ENCODE measurements around the gene ITGB6. TPM values are rescaled to one million over a fixed set of nuclear protein-coding genes. Genes with fewer than 3 reads are reported as not detected.

The ITGB6 gene
- total RNA-seq, 1 donor from 2014 or later, result 2.0 TPM

DNA sequence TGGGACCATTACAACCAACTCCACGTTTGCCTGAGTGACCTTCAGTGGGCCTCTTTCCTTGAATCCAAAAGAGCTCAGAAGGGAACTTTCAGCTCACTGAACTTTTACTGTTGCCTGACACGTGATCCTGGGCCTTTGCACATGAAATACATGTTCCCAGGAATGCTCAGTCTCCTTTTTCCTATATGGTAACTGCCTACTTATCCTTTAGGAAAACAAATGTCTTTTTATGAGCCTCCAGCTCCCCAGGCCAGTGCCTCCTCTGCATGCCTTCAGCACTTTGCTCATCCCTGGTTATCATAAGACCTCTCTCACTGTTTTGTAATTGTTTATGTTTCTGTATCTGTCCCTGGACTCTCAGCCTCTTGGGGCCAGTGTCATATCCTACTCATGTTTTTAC is 142.7 kb downstream of the ITGB6 start:
- Mint-ChIP-seq H3K9me3 (ENCODE audit: low read depth) (no peaks in the 10 kb centered on the region), H3K4me3 (ENCODE audit: unreplicated experiment) (no peak overlapping the region), H3K4me1 (ENCODE audit: low read depth) (peaks cover 70% of the 10 kb centered on the region), H3K27ac (ENCODE audit: unreplicated experiment) (no peak overlapping the region), H3K36me3 (ENCODE audit: low read depth) (peaks cover 6% of the 10 kb centered on the region), H3K27me3 (ENCODE audit: low read depth) (no peaks in the 10 kb centered on the region)
- TF ChIP-seq, protein P1, sequence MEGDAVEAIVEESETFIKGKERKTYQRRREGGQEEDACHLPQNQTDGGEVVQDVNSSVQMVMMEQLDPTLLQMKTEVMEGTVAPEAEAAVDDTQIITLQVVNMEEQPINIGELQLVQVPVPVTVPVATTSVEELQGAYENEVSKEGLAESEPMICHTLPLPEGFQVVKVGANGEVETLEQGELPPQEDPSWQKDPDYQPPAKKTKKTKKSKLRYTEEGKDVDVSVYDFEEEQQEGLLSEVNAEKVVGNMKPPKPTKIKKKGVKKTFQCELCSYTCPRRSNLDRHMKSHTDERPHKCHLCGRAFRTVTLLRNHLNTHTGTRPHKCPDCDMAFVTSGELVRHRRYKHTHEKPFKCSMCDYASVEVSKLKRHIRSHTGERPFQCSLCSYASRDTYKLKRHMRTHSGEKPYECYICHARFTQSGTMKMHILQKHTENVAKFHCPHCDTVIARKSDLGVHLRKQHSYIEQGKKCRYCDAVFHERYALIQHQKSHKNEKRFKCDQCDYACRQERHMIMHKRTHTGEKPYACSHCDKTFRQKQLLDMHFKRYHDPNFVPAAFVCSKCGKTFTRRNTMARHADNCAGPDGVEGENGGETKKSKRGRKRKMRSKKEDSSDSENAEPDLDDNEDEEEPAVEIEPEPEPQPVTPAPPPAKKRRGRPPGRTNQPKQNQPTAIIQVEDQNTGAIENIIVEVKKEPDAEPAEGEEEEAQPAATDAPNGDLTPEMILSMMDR (IDR thresholded peaks at IDR 0.05), result no peak
- no peak for DNase-seq (ENCODE audit: low spot score)

DNA sequence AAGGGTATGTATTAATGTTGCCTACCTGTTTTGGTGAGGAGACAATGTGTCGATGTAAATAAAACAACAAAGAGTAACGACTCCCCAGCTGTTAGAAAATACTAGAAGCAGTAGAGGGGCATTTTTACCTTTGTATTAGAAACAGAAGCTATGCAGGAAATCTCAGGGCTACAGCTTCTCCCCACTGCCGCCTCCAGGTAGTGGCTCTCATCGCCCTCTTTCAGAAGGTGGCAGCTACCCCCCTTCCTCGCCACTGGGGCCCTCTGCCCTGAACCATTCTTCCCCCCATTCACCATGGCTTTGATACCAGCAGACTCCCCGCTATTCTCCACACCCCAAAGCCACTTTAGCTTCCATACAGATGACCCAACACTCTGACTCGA is 144.4 kb downstream of the ITGB6 start:
- Mint-ChIP-seq H3K36me3 (ENCODE audit: low read depth) (peaks cover 6% of the 10 kb centered on the region), H3K27ac (ENCODE audit: unreplicated experiment) (no peak overlapping the region), H3K9me3 (ENCODE audit: low read depth) (no peaks in the 10 kb centered on the region), H3K4me1 (ENCODE audit: low read depth) (peaks cover 77% of the 10 kb centered on the region), H3K27me3 (ENCODE audit: low read depth) (no peaks in the 10 kb centered on the region), H3K4me3 (ENCODE audit: unreplicated experiment) (no peak overlapping the region)
- TF ChIP-seq, protein P1 (IDR thresholded peaks at IDR 0.05), result no peak
- DNase-seq (ENCODE audit: low spot score), result no peak

DNA sequence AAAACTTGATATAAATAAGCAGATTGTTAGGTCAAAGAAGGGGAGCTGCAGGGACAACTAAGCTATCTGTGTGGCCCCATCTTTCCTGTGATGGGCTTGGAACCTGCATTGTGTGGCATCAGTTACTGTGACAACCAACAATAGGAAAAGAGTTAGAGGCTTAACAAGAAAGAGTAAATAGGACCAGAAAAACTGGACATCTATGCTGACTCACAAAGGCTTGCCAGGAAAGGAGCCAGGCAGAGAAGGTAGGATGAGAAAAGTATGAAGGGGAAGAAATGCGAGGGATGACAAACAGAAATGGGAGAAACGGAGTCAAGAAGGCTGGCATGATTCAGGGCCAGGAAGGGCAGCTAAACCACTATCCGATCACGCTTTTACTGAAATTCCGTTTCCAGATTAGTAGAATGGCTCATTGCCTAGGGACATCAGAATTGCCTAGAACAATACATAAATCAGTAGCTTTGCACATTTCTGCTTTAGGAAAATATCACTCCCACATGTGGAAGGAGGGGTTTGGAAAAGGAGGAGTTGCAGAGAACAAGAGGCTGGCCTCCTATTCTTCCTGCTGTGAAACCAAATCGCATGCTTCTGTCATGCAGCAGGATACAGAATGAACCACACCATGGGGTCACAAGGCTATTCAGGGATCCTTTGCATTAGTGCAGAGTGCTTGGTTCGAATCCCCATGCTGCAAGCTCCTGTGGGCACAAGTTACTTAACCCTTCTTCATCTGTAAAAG is 144.9 kb downstream of the ITGB6 start:
- TF ChIP-seq, protein P1 (IDR thresholded peaks at IDR 0.05), result no peak
- Mint-ChIP-seq H3K4me1 (ENCODE audit: low read depth) (peaks cover 75% of the 10 kb centered on the region), H3K27me3 (ENCODE audit: low read depth) (no peaks in the 10 kb centered on the region), H3K36me3 (ENCODE audit: low read depth) (peaks cover 6% of the 10 kb centered on the region), H3K9me3 (ENCODE audit: low read depth) (no peaks in the 10 kb centered on the region), H3K27ac (ENCODE audit: unreplicated experiment) (peak overlapping the region; percentile 52), H3K4me3 (ENCODE audit: unreplicated experiment) (no peak overlapping the region)
- DNase-seq (ENCODE audit: low spot score), result no peak

DNA sequence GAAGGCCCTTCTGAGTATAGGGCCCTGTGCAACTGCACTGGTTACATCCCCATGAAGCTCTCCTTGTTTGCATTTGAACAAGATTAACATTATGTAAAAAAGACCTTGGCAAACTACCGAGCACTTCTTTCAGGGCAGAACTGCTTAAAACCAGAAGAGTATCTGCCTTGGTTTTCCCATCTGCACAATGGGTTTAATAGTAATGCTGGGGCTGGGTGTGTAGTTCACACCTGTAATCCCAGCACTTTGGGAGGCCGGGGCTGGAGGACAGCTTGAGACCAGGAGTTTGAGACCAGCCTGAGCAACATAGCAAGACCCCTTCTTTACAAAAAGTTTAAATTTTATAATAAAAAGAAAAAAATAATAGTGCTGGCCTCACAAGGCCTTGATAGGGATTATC is 146.1 kb downstream of the ITGB6 start:
- H3K9me3 Mint-ChIP-seq (ENCODE audit: low read depth), result no peaks in the 10 kb centered on the region
- no peak overlapping the region for H3K4me3 Mint-ChIP-seq (ENCODE audit: unreplicated experiment)
- DNase-seq (ENCODE audit: low spot score), result no peak
- peaks cover 64% of the 10 kb centered on the region for H3K4me1 Mint-ChIP-seq (ENCODE audit: low read depth)
- H3K36me3 Mint-ChIP-seq (ENCODE audit: low read depth), result peaks cover 3% of the 10 kb centered on the region
- H3K27me3 Mint-ChIP-seq (ENCODE audit: low read depth), result no peaks in the 10 kb centered on the region
- TF ChIP-seq, protein P1 (IDR thresholded peaks at IDR 0.05), result no peak
- H3K27ac Mint-ChIP-seq (ENCODE audit: unreplicated experiment), result no peak overlapping the region

DNA sequence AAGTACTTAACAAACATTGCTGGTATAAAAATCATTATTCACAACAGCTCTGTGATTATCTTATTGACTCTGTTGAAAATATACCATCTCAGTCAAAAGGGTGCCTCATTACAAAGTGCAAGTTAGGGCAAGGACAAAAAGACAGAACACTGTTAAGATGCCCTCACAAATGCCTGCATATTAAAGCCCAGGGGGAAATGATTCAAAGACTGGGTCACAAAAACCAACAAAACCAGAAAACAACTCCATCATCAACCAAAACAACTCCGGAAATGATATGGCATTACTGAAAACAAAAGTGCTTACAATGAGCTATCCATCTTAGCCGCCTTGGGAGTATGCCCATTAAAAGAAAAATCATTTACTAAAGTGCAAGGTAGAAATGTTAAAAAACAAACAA is 147.5 kb downstream of the ITGB6 start:
- Mint-ChIP-seq H3K4me3 (ENCODE audit: unreplicated experiment) (no peak overlapping the region), H3K27me3 (ENCODE audit: low read depth) (no peaks in the 10 kb centered on the region), H3K36me3 (ENCODE audit: low read depth) (no peaks in the 10 kb centered on the region), H3K4me1 (ENCODE audit: low read depth) (peaks cover 52% of the 10 kb centered on the region), H3K27ac (ENCODE audit: unreplicated experiment) (peak overlapping the region; percentile 70), H3K9me3 (ENCODE audit: low read depth) (no peaks in the 10 kb centered on the region)
- no peak for DNase-seq (ENCODE audit: low spot score)
- TF ChIP-seq, protein P1 (IDR thresholded peaks at IDR 0.05), result no peak
